K562 (cell line): ENCODE data around the gene SFXN3. TPM values are rescaled to one million over a fixed set of nuclear protein-coding genes. Genes with fewer than 3 reads are reported as not detected.

Experiments
- CBFA2T3 ChIP-seq: fragments of 450-650 bp; IDR thresholded peaks from 2 replicates; pipeline ENCODE4 v1.6.1; 2017
- MGA ChIP-seq: fragments of 450-650 bp; IDR thresholded peaks from 2 replicates; pipeline ENCODE4 v1.6.1; 2016; ENCODE audit warnings: mild to moderate bottlenecking, moderate library complexity
- PML ChIP-seq: IDR thresholded peaks from 2 replicates; pipeline ENCODE4 v1.6.1; 2012; ENCODE audit warnings: low read length, inconsistent platforms
- RCOR1 ChIP-seq, 2 experiments: IDR thresholded peaks; 2 replicates each; pipeline ENCODE4 v1.6.1; 2012; ENCODE audit warnings: low read depth in 2 of 2, low read length in 2 of 2, borderline replicate concordance in 1 of 2, improper control_type of control experiment in 1 of 2
- SMAD2 ChIP-seq: fragments of 150-350 bp; IDR thresholded peaks from 2 replicates; pipeline ENCODE4 v1.6.1; 2014; ENCODE audit warnings: low read depth, mild to moderate bottlenecking, low read length
- SRSF1 ChIP-seq: fragments of 200-400 bp; formaldehyde crosslinking; IDR thresholded peaks from 2 replicates; pipeline ENCODE4 v1.6.1; 2017; ENCODE audit warnings: mild to moderate bottlenecking, low read depth, low read length, moderate library complexity
- YBX1 ChIP-seq: fragments of 450-650 bp; IDR thresholded peaks from 2 replicates; pipeline ENCODE4 v1.7.1; 2016; ENCODE audit warnings: mild to moderate bottlenecking
- ZBTB5 ChIP-seq: fragments of 450-650 bp; IDR thresholded peaks from 2 replicates; pipeline ENCODE4 v1.6.1; 2017; ENCODE audit warnings: antibody characterized with exemption
- ZFX ChIP-seq: sonication (generic); formaldehyde crosslinking; IDR thresholded peaks from 2 replicates; pipeline ENCODE4 v1.8.0; 2022; ENCODE audit warnings: mild to moderate bottlenecking, missing genetic modification reagents, moderate library complexity
- ZNF174 ChIP-seq: fragments of 250-450 bp; sonication (Bioruptor Pico); IDR thresholded peaks from 2 replicates; pipeline ENCODE4 v1.4.0; 2020; ENCODE audit warnings: mild to moderate bottlenecking
- ZNF512 ChIP-seq: IDR thresholded peaks from 2 replicates; pipeline ENCODE4 v1.6.1; 2016; ENCODE audit warnings: missing genetic modification characterization, missing compliant biosample characterization
- ZNF655 ChIP-seq: fragments of 250-450 bp; sonication (Bioruptor Pico); IDR thresholded peaks from 2 replicates; pipeline ENCODE4 v1.5.0; 2021
- polyA plus RNA-seq, 8 experiments: library from polyadenylated mRNA; depleted of rRNA in 4 of 8; stranded (reverse) in 5 of 8; unstranded in 3 of 8; fragments of >200 nt; fragmentation: Nextera tagmentation in 2 of 8; fragmentation: Illumina TruSeq in 1 of 8; extraction: Ambion mirVana in 2 of 8; extraction: Trizol in 1 of 8; gene quantifications; 2 replicates each; pipeline versions ENCODE4 v1.2.1 to v1.2.3, GENCODE V29; 2011 to 2014; ENCODE audit warnings: inconsistent platforms in 1 of 8, missing spikeins in 1 of 8
- total RNA-seq, 7 experiments: library from RNA; depleted of rRNA in 6 of 7; stranded (reverse); fragments of >200 nt in 6 of 7; fragmentation: Illumina TruSeq in 2 of 7; extraction: Trizol in 2 of 7; gene quantifications; 2 replicates each; pipeline versions ENCODE4 v1.2.1 to v1.2.3, GENCODE V29; 2011 to 2021; ENCODE audit warnings: low replicate concordance in 1 of 7

SFXN3 gene
- total and polyA plus RNA-seq, 9 of the 15 experiments (the other 6 are each of a cell fraction or from before 2014, with no cell fraction given) = 0.24 to 4.6 (median 0.86) TPM

- TF ChIP-seq ZNF512 (tag) = no peak
- TF ChIP-seq SMAD2 = no peak
- no peak for TF ChIP-seq SRSF1
- no peak for TF ChIP-seq YBX1
- peak; percentile 80 for TF ChIP-seq MGA
- TF ChIP-seq ZBTB5 = no peak
- no peak for TF ChIP-seq ZNF655 (CRISPR knock-in tag)
- TF ChIP-seq ZNF174 = no peak
- peak; percentile 78 for TF ChIP-seq ZFX (CRISPR knock-in tag)
- TF ChIP-seq PML = peak; percentile 45; the same call in 1 of the 2 replicates
- TF ChIP-seq RCOR1 (IDR thresholded peaks at IDR 0.05; ENCODE audit: borderline replicate concordance in 1 of 2, low read depth in 2 of 2, low read length in 2 of 2) = no peak
- TF ChIP-seq CBFA2T3 = no peak
Observed at GRCh38 chr10:100986952-100987684, 43.9 kb upstream of the SFXN3 start, which contains the start of the genes MRPL43 and TWNK (continued).
